Endothelial cell of umbilical vein (primary cell): Measurements from ENCODE around the gene CAP2.

Experiments used
- POLR2A ChIP-seq: IDR thresholded peaks from 2 replicates; pipeline ENCODE4 v1.6.1; 2012; ENCODE audit warnings: low read depth, mild to moderate bottlenecking, control low read depth, low read length
- TF ChIP-seq, protein P1 (sequence below), 2 donors: IDR thresholded peaks; 1 replicate in 1 of 2; 2 replicates in 1 of 2; pipeline ENCODE4 v1.5.1; 2011; ENCODE audit warnings: low read length in 2 of 2, mild to moderate bottlenecking in 2 of 2, moderate library complexity in 2 of 2, control low read depth in 1 of 2, inconsistent platforms in 1 of 2, low read depth in 1 of 2; ENCODE audit not compliant: insufficient read depth in 1 of 2; ENCODE audit errors: extremely low read depth in 1 of 2

DNA sequence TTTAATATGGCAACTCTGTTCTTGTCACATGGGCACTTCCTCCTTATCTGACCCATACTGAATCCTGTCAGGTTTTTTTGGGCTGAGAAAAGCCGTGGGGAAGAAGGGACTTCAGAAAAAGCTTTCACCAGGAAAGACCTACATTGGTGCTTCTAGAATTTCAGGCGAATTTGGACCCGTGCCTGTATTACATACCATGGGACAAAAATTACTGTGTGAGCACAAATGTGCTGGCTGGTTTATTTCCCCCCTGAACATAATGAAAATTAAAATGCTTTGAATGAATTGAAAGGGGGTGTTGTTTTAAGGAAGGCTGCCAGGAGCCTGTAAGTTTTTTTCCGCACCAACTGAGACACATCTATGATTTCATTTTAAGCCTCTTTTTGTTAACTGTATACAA is 29.6 kb downstream of the CAP2 start:
- TF ChIP-seq, protein P1, sequence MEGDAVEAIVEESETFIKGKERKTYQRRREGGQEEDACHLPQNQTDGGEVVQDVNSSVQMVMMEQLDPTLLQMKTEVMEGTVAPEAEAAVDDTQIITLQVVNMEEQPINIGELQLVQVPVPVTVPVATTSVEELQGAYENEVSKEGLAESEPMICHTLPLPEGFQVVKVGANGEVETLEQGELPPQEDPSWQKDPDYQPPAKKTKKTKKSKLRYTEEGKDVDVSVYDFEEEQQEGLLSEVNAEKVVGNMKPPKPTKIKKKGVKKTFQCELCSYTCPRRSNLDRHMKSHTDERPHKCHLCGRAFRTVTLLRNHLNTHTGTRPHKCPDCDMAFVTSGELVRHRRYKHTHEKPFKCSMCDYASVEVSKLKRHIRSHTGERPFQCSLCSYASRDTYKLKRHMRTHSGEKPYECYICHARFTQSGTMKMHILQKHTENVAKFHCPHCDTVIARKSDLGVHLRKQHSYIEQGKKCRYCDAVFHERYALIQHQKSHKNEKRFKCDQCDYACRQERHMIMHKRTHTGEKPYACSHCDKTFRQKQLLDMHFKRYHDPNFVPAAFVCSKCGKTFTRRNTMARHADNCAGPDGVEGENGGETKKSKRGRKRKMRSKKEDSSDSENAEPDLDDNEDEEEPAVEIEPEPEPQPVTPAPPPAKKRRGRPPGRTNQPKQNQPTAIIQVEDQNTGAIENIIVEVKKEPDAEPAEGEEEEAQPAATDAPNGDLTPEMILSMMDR (IDR thresholded peaks at IDR 0.05; ENCODE audit: extremely low read depth in 1 of 2, insufficient read depth in 1 of 2, low read depth in 1 of 2, low read length in 2 of 2): no peak
- TF ChIP-seq POLR2A: no peak
